ENCODE results near the gene NR5A1.

The NR5A1 gene

DNA sequence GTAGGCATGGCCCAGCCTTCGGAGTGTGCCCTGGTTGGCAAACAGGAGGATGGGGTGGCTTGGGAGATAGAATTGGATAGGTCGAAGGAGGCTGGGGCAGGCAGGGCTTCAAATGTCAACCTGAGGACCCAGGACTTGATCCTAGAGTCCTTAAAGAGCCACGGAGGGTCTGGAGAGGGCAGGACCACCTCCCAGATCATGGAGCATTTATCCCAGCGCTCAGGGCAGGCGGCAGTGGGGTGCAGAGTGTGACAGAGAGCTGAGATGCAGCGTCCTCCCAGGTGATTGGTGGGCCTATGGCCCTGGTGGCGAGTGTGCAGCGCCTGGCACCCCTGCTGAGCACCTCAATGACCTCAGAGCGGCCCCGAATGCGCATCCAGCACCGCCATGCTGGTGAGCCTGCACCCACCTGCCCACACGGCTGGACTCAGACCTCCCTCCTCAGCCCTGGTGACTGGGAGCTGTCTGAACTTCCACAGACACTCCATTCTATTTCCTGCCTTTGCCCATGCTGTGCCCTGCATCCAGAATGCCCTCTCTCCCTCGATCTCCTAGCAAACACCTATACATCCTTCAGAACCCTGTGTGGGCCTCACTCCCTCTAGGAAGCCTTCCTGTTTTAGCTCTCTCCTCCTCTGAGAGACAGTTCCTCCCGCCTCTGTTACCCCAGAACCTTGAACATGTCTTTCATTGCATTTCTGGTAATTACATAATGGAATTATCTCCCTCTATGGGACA, 50.7 kb downstream of the NR5A1 start:
- DNase-seq, result no peak

DNA sequence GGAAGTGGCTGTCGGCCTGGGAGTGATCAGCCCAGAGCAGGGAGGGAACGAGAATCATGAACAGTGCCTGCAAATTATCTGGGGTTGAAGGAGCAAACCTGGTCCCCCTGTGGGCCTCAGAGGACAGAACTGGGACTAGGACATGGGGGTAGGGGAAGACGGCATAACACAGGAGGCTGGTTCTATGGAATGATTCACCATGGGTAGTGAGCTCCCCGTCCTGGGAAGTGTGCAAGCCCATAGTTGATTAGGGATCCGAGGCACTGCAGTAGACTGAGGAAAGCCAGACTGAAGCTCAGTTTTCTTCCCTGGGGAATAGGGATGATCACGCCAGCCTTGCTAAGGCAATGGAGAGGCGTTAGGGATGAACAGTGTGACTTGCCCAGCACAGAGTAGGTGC, 51.4 kb downstream of the NR5A1 start:
- DNase-seq, result no peak

DNA sequence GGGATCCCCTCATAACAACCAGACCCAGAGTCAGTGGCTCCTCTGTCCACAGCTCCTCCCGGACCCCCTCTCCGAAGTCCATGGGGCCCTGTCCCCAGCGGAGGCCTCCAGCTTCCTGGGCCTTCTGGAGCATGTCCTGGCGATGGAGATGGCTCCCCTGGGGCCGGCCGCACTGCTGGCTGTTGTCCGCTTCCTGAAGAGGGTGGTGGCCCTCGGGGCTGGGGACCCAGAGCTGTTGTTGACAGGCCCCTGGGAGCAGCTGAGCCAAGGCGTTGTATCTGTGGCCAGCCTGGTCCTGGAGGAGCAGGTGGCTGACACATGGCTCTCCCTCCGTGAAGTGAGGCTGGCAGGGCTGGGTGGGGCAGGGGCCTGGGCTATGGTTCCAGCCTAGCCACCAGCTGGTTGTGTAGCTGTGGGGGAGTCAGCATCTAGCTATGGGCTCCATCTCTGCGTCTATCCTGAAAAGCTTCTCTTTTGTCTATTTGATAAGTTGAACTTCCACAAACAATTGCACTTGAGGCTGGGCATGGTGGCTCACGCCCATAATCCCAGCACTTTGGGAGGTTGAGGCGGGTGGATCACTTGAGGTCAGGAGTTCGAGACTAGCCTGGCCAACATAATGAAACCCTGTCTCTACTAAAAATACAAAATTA, 52.3 kb downstream of the NR5A1 start:
- no peak for DNase-seq

DNA sequence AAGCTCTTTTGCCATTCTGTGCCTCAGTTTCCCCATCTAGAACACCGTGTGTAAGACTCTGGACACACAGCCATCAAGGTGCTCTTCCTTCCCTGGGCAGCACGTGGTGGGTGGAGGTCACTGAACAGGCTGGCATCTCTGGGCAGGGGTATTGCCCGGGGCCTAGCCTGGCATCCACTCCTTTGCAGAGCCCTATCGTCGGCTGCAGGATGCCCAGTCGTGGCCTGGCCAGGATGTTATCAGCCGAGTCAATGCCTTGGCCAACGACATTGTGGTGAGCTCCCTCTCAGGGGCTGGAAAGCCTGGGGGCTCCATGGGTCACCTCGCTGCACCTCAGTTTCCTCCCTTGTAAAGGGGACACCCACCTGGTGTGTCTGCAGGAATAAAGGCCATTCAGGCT, 52.9 kb downstream of the NR5A1 start:
- no peak for DNase-seq

DNA sequence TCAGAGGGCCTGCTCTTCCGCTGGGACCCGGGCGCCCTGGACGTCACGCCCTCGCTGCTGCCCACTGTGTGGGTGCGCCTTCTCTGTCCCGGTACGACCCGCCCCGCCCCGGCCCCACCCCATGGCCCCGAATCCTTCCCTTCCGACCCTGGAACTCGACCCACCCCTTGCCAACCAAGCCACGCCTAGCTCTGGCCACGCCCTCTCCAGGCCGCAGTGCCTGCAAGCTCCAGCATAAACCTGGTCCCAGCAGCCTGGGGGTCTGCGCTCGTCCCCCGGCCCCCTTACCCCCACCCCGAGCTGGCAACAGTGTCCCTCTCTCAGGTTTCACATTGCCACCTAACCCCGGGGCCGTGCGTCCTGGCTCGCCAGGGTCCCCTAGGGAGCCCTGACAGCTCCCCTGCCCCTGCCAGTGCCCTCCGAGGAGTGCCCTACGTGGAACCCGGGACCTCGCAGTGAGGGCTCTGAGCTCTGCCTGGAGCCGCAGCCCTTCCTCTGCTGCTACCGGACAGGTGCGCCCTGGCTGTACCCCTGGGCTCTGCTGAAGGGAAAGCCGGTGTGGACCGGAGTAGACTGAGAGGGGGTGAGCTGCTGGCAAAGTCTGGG, 53.5 kb downstream of the NR5A1 start:
- DNase-seq, result no peak

DNA sequence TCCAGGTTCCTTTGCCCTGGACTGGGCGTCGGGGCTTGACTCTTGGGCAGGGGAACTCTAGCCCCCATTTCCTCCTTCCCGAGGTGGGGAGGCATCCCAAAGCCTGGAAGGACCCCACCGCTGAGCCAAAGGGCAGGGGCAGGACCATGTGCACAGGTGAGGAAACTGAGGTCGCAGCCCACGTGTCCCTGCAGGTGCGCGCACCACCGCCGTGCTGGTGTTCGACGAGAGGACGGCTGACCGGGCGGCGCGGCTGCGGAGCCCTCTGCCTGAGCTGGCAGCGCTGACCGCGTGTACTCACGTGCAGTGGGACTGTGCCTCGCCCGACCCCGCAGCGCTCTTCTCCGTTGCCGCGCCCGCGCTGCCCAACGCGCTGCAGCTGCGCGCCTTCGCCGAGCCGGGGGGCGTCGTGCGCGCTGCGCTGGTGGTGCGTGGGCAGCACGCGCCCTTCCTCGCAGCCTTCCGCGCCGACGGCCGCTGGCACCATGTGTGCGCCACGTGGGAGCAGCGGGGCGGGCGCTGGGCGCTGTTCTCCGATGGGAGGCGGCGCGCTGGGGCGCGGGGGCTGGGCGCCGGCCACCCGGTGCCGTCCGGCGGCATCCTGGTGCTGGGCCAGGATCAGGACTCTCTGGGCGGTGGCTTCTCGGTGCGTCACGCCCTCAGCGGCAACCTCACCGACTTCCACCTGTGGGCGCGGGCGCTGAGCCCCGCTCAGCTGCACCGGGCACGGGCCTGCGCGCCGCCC, 54.2 kb downstream of the NR5A1 start:
- no peak for DNase-seq

DNA sequence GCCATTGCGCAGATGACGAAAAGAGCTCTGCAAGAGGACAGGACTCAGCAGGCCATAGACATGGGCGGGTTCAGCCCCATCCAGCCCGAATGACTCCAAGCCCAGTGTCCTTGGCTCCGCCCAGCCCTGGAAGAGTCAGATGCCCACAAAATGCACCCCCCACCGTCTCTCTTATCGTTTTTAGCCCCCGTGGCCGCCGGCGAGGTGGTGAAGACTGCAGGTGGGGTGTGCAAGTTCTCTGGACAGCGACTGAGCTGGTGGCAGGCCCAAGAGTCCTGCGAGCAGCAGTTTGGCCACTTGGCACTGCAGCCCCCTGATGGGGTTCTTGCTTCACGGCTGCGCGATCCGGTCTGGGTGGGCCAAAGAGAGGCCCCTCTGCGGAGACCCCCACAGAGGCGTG, 54.9 kb downstream of the NR5A1 start:
- DNase-seq, result no peak

DNA sequence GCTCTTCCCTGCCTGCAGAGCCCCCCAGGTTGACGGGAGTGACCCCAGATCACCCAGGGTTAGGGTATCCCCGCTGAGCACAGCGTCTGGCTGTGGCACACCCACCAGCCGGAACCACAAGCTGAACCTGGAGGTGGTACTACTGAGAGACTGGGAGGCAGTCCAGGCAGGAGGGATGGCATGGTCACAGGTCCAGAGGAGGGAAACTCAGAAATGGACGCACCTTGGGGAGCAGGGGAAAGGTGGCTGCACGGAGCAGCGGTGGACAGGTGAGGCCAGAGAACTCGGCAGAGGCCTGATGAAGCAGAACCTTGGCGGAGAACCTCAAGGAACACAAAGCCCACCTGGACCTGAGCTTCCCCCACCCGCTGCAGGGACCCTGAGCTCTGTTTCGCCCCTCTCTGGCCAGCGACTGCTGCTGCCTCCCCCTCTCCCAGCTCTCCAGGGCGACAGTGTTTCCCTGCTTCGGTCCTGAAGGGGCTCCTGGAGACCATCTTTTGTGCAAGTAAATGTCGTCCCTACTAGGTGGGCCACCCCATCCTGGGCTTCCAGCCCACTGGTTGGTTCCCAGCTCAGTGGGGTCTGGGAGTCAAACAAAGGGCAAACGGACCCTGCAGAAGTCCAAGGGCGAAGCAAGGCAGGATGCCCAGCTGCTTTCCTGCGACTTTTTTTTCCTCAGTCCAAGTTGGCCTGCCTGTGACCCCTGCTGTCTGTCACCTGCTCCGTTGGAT, 56.1 kb downstream of the NR5A1 start:
- DNase-seq, result no peak

DNA sequence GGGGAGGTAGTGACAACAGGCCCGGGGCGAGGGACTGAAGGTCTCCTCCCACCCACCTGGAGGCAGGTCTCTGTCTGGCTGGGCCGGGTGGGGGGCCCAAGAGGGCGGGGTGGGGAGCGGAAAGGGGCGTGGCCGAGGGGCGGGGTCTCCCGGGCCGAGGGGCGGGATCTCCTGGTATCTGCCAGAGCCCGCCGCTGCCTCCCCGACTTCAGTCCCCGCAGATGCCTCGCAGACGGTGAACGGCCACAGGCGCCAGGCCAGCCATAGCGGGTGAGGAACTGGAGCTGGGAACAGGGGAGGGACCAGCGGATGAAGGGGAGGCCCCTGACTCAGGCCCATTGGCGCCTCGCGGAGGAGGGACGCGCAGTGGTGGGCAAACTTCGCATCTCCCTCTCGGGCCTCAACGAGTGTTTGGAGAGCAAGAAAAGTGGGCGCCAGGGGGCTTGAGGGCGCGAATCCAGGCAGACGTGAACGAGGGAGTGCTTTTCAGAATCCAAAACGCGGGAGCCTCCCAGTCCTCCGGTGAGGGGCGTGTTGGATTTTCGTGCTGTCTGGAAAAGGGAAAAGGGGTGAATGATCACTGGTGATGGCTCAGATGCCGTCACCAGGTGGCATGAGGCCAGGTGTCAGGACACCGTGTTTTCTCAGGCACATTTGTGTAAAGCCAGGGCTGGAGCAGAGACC, 56.8 kb downstream of the NR5A1 start, which contains the start of gene ADGRD2:
Gene ADGRD2, plus strand, starts transcription at position 211 of the 684 bp plus-strand sequence. CDS start 1,216 bp downstream, outside the sequence.
- DNase-seq, result no peak

DNA sequence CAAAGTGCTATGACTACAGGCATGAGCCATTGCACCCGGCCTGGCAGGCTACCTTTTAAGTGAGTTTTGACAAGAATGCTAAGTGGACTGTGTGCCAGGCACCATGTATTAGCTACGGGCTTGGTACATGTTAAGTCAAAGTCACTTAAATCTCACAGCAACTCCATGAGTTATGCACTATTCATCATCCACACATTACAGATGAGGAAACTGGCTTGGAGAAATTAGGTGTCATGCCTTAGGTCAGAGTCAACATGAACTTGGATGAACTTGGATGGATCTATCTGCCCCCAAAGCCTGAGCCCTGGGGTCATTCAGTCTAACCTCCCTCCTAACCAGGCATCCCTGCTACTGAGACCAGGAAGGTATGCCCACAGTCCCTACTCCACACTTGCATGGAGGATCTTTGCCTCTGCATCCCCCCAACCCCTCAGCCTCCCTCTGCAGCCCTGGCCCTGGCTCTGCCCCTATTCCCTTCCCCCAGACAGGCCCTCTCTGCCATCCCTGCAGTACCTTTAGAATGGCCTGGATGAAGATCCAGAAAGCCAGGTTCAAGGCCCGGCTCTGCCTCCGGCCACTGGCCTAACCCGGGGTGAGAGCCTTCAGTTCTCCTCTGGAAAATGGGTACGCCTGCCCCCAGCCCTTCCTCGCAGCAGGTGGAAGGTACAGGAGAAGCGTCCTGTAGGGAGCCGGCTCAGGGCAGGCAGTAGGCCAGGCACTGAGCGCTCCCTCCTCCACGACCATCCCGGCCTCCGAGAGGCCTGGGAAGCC, 57.6 kb downstream of the NR5A1 start:
- DNase-seq, result no peak

DNA sequence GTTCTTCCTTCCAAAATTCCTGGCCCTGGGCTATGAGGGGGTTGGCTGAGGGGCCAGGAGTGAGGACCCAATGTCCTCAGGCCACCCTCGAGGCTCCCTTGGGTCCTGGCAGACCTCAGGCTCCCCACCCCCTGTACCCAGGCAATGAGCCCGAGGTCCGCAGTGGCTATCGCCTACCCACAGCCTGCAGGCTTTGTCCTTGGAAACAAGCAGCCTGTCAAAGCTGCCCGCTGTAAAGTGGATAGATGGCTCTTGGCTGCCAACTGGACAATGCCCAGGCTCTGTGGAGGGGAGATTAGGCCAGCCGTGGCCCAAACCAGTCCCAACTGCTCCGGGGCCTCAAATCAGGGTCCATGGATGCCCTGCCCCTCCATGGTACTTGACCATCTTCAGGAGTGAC, 59.2 kb downstream of the NR5A1 start:
- DNase-seq, result no peak

DNA sequence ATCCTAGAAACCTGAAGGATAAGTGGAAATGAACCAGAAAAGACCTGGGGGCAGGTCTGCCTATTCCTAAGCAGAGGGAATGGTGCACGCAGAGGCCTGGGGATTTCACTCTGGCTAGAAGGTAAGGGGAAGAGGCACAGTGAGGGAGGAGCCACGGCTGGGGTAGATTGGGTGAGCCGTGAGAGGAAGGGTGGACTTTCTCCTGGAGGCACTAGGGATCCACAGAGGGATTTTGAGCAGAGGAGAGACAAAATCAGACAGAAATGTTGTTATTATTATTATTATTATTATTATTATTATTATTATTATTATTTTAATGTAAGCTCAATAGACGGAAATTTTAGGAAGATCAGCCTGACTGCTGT, 59.9 kb downstream of the NR5A1 start:
- DNase-seq, result no peak

DNA sequence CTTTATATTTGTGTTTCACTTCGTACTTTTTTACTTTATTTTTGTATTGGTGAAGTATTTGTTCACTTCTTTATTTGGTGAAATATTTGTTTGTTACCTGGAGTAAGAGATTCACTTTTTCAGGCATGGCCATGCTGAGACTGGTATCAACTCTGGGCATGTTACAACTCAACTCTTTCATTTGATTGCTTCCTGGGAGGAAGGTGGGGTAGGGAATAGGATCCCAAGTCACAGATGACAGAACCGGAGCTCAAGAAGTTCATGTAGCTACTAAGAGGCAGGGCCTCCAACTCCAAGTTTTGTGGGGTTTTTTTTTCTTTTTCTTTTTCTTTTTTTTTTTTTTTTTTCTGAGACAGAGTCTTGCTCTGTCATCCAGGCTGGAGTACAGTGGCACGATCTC, 63.0 kb downstream of the NR5A1 start:
- no peak for DNase-seq

DNA sequence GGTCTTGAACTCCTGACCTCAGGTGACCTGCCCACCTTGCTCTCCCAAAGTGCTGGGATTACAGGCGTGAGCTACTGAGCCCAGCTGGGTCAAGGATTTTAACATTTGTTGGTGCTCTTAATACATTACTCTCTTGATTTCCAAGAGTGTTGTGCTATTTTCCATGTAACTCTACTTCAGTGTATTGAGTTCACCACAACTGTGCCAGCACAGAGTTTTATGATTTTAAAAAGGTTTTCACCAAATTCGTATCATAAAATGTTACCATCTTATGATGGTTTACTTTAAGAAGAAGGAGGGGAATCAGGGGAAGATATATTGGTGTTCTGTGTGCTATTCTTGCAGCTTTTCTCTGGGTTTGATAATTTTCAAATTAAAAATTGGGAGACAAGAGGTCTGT, 63.6 kb downstream of the NR5A1 start:
- no peak for DNase-seq

DNA sequence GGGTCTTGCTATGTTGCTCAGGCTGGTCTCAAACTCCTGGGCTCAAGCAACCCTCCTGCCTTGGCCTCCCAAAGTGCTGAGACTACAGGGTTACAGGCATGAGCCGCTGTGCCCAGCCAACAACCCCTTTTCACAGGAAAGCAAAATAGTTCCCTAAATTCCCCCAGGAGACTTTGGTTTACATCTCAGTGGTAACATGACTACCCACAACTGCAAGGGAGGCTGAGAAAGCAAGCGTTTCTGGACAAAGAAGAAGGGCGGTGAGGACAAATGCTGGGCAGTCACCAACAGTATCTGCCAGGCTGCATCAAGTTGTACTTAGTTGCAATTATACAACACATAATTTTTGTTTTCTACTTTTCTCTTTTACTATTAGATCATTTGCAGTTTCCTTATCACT, 64.4 kb downstream of the NR5A1 start:
- DNase-seq, result no peak

DNA sequence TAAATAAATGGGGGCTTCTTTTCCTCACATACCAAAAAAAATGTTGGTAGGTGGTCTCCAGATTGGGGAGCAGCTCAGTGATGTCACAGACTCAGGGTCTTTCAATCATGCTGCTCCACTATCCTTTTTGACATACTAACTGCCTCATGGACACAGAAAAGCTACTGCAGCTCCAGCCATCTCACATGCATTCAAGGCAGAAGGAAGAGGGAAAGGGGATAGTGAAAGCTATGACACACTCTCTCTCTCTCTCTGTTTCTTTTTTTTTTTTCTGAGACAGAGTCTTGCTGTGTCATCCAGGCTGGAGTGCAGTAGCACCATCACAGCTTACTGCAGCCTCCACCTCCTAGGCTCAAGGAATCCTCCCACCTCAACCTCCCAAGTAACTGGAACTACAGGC, 64.8 kb downstream of the NR5A1 start:
- DNase-seq, result no peak

DNA sequence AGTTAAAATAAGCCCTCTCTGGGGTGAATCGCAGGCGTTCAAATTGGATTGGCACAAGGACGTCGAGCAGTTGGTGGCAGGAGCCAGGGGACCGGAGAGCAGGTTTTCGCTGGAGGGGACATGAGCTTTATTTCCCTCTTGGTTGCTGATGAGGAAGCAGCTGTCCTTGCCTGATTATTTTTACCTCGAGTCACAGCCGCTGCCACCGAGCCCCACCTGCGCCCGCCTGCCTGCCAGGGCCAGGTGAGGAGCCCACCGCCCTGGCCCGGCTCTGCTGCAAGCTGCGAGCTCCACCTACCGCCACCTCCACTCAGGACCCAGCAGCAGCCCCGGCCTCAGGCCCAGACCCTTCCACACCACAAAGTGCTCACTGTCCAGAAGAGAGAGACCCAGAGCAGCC, 65.9 kb downstream of the NR5A1 start:
- DNase-seq, result no peak

DNA sequence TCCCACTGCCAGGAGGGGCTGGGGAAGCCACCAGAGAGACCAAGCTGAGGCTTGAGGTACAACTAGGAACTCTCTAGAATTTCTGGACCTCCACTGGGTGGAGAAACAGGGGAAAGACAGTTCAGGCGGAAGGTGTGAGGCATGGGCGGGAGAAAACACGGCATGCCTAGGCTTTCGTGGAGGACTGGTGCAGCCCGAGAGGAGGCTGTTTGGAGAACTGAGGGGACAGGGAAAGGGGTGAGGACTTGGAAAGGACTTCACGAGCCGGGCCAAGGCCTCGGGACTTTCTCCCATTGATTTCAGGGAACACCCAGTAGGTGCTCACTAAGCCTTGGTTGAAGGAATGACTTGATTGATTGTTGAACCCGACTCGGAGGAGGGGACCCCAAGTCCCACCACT, 66.4 kb downstream of the NR5A1 start:
- no peak for DNase-seq

DNA sequence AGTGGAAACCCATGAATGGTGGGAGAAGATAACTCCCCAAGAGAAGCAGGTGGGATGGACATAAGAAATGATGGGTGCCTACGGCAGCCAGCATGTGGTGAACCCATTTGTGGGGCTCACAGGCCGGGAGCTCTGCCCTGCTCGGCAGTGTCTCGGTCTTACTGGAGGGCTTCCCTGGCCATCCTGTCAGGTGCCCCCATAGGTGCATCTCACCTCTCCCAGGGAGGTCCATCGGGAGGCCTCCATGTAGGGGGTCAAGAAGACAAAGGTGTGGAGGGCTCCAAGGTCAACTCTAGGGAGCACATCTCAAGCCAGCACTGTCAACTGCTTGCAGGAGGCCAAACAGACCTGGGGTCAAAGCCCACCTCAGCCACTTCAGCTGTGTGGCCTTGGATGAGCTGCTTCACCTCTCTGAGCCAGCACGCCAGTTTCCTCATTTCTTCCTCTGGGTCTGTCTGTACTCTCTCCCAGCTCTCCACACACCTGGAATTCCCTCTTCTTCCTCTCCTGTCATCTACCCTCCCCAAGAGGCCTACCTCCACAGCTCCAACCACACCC, 67.4 kb downstream of the NR5A1 start:
- no peak for DNase-seq

DNA sequence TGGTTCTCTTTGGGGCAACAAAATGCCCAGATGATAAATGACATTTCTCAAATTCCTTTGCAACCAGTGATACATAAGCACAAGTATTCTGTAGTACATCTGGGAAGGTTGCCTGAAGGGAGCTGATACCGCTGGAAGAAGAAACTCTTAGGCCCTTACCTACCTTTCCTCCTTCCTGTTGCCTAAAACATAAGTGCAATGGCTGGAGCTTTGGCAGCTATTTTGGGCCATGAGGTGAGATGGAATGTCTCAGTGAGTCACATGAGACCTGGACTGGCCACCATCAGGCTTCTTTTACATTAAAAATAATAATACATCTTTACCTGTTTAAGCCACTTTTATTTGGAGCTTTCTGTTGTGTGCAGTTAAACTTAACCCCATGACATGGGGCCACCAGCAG, 68.1 kb downstream of the NR5A1 start:
- DNase-seq, result no peak

DNA sequence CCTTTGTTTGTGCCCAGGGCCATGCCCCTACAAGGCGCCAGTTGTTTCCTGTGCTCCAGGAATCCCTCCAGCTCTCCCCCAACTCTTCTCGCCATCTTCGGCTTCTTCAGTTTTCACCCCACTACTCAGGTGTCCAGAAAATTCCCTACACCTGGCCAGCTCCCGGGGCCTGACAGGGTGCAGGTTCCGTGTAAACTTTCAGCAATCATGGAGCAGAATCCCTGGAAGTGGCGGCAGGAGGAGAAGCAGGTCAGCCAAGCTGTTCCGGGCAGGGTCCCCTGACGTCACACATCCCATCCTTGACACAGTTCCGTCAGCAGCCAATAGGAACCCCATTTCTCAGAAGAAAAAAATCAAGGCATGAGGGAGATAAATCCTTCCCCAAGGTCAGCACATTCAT, 69.1 kb downstream of the NR5A1 start:
- no peak for DNase-seq

Data from NCI-H446 (cell line).